GM21619 (cell line): ENCODE data around the gene SHLD1.

Experiments
- ATAC-seq: cut with Tn5 transposase; IDR thresholded peaks from one replicate; pipeline ENCODE4 v1.9.1; 2021; ENCODE audit not compliant: unreplicated experiment

Gene SHLD1

GRCh38 chr20:5845681-5846615 is 95.7 kb downstream of the SHLD1 start:
- no peak for ATAC-seq

GRCh38 chr20:5848711-5849505 is 98.7 kb downstream of the SHLD1 start:
- no peak for ATAC-seq

- no peak for ATAC-seq
These were observed 105.7 kb downstream of the SHLD1 start for GRCh38 chr20:5855939-5856338.

- ATAC-seq = no peak
These were observed 109.4 kb downstream of the SHLD1 start for GRCh38 chr20:5859608-5860007.

GRCh38 chr20:5862703-5863039 is 112.5 kb downstream of the SHLD1 start:
- ATAC-seq = no peak

GRCh38 chr20:5863040-5863833 is 113.0 kb downstream of the SHLD1 start:
- no peak for ATAC-seq

- no peak for ATAC-seq
These were observed 114.2 kb downstream of the SHLD1 start for GRCh38 chr20:5864428-5864827.

GRCh38 chr20:5864873-5865587 is 114.8 kb downstream of the SHLD1 start:
- no peak for ATAC-seq

- ATAC-seq = no peak
These were observed 115.4 kb downstream of the SHLD1 start for GRCh38 chr20:5865604-5866003.

GRCh38 chr20:5870568-5870981 is 120.4 kb downstream of the SHLD1 start:
- no peak for ATAC-seq

GRCh38 chr20:5871459-5872410 is 121.5 kb downstream of the SHLD1 start:
- ATAC-seq = no peak

- no peak for ATAC-seq
These were observed 126.9 kb downstream of the SHLD1 start for GRCh38 chr20:5877128-5877527.

- no peak for ATAC-seq
These were observed 130.1 kb downstream of the SHLD1 start for GRCh38 chr20:5880326-5880725.

- no peak for ATAC-seq
These were observed 131.5 kb downstream of the SHLD1 start for GRCh38 chr20:5881703-5882102.

GRCh38 chr20:5882166-5882565 is 132.0 kb downstream of the SHLD1 start:
- no peak for ATAC-seq

GRCh38 chr20:5884465-5885335 is 134.5 kb downstream of the SHLD1 start:
- no peak for ATAC-seq

GRCh38 chr20:5885866-5886265 is 135.7 kb downstream of the SHLD1 start:
- no peak for ATAC-seq

GRCh38 chr20:5886788-5887187 is 136.6 kb downstream of the SHLD1 start:
- no peak for ATAC-seq

GRCh38 chr20:5887386-5887785 is 137.2 kb downstream of the SHLD1 start:
- no peak for ATAC-seq
